ENCODE results near the gene IFNAR1.

- TF ChIP-seq POLR2A (IDR thresholded peaks at IDR 0.05; ENCODE audit: extremely low read depth, insufficient read length), result no peak
- TF ChIP-seq, protein P1, sequence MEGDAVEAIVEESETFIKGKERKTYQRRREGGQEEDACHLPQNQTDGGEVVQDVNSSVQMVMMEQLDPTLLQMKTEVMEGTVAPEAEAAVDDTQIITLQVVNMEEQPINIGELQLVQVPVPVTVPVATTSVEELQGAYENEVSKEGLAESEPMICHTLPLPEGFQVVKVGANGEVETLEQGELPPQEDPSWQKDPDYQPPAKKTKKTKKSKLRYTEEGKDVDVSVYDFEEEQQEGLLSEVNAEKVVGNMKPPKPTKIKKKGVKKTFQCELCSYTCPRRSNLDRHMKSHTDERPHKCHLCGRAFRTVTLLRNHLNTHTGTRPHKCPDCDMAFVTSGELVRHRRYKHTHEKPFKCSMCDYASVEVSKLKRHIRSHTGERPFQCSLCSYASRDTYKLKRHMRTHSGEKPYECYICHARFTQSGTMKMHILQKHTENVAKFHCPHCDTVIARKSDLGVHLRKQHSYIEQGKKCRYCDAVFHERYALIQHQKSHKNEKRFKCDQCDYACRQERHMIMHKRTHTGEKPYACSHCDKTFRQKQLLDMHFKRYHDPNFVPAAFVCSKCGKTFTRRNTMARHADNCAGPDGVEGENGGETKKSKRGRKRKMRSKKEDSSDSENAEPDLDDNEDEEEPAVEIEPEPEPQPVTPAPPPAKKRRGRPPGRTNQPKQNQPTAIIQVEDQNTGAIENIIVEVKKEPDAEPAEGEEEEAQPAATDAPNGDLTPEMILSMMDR (IDR thresholded peaks at IDR 0.05; ENCODE audit: low read depth, low read length), result no peak
- TF ChIP-seq, protein P2, sequence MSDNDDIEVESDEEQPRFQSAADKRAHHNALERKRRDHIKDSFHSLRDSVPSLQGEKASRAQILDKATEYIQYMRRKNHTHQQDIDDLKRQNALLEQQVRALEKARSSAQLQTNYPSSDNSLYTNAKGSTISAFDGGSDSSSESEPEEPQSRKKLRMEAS (IDR thresholded peaks at IDR 0.05; ENCODE audit: low read depth, low read length), result no peak
These were observed 47.8 kb downstream of the IFNAR1 start for GRCh38 chr21:33372582-33372981.

All from NB4 (cell line).